ENCODE results near the gene CIB4. TPM values are rescaled to one million over a fixed set of nuclear protein-coding genes. Genes with fewer than 3 reads are reported as not detected.

CIB4 gene
- total RNA-seq, 1 experiment from 2014 or later, result not detected

DNA sequence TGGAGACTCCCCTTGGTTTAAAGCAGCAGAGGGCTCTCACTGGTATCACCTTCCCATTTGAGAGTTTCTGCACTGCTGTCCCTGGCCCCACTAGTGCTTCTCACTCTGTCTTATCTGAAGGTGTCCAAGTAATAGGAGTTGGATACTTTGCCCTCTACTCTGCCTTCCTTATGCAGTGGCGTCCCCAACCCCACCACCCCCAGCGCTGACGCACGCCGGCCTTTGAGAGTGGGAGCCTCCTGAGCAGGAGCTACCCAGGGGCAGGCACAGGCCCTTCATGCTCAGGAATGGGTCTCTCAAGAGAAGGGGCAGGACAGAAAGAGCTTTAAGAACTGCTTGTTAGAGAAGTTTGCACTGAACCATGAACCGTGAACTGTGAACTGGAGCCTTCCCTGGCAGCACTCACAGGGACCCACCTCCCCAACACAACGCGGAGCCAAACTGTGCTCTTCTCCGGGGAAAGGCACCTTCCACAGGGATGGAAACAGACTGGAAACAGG lies 3.3 kb downstream of the CIB4 start:
- CTCF ChIA-PET, result interaction anchor here (1.5 kb wide), 1 partner anchor 208 kb away, joined by 4 read pairs; no protein-coding TSS in a partner anchor
- Mint-ChIP-seq H3K36me3 (no peaks in the 10 kb centered on the region), H3K9me3 (no peaks in the 10 kb centered on the region), H3K4me3 (no peak overlapping the region), H3K27me3 (ENCODE audit: low read depth) (no peaks in the 10 kb centered on the region), H3K27ac (no peak overlapping the region), H3K4me1 (peaks cover 16% of the 10 kb centered on the region)
- no peak for DNase-seq (ENCODE audit: low spot score)
- no peak for ATAC-seq
- POLR2A ChIA-PET, result no interaction called here
- TF ChIP-seq ATF3 (CRISPR knock-in tag; conservative IDR thresholded peaks at IDR 0.05) (no peak), ZNF423 (CRISPR knock-in tag; IDR thresholded peaks at IDR 0.05) (no peak), SOX15 (CRISPR knock-in tag; IDR thresholded peaks at IDR 0.05) (no peak), MXD4 (CRISPR knock-in tag; IDR thresholded peaks at IDR 0.05; ENCODE audit: borderline replicate concordance) (no peak), TEAD4 (CRISPR knock-in tag; IDR thresholded peaks at IDR 0.05) (no peak), CTCF (IDR thresholded peaks at IDR 0.05) (no peak), PREB (CRISPR knock-in tag; IDR thresholded peaks at IDR 0.05; ENCODE audit: borderline replicate concordance) (no peak), EMX1 (CRISPR knock-in tag; IDR thresholded peaks at IDR 0.05) (no peak), ZNF512 (CRISPR knock-in tag; IDR thresholded peaks at IDR 0.05; ENCODE audit: borderline replicate concordance) (no peak), ETV6 (CRISPR knock-in tag; IDR thresholded peaks at IDR 0.05) (no peak), ZSCAN18 (CRISPR knock-in tag; IDR thresholded peaks at IDR 0.05) (no peak), ZNF232 (CRISPR knock-in tag; IDR thresholded peaks at IDR 0.05) (no peak)
- TF ChIP-seq, protein P1, sequence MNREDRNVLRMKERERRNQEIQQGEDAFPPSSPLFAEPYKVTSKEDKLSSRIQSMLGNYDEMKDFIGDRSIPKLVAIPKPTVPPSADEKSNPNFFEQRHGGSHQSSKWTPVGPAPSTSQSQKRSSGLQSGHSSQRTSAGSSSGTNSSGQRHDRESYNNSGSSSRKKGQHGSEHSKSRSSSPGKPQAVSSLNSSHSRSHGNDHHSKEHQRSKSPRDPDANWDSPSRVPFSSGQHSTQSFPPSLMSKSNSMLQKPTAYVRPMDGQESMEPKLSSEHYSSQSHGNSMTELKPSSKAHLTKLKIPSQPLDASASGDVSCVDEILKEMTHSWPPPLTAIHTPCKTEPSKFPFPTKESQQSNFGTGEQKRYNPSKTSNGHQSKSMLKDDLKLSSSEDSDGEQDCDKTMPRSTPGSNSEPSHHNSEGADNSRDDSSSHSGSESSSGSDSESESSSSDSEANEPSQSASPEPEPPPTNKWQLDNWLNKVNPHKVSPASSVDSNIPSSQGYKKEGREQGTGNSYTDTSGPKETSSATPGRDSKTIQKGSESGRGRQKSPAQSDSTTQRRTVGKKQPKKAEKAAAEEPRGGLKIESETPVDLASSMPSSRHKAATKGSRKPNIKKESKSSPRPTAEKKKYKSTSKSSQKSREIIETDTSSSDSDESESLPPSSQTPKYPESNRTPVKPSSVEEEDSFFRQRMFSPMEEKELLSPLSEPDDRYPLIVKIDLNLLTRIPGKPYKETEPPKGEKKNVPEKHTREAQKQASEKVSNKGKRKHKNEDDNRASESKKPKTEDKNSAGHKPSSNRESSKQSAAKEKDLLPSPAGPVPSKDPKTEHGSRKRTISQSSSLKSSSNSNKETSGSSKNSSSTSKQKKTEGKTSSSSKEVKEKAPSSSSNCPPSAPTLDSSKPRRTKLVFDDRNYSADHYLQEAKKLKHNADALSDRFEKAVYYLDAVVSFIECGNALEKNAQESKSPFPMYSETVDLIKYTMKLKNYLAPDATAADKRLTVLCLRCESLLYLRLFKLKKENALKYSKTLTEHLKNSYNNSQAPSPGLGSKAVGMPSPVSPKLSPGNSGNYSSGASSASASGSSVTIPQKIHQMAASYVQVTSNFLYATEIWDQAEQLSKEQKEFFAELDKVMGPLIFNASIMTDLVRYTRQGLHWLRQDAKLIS (CRISPR knock-in tag; IDR thresholded peaks at IDR 0.05; ENCODE audit: borderline replicate concordance), result no peak
- TF ChIP-seq, protein P2, sequence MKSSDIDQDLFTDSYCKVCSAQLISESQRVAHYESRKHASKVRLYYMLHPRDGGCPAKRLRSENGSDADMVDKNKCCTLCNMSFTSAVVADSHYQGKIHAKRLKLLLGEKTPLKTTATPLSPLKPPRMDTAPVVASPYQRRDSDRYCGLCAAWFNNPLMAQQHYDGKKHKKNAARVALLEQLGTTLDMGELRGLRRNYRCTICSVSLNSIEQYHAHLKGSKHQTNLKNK (CRISPR knock-in tag; IDR thresholded peaks at IDR 0.05), result no peak
- TF ChIP-seq, protein P3, sequence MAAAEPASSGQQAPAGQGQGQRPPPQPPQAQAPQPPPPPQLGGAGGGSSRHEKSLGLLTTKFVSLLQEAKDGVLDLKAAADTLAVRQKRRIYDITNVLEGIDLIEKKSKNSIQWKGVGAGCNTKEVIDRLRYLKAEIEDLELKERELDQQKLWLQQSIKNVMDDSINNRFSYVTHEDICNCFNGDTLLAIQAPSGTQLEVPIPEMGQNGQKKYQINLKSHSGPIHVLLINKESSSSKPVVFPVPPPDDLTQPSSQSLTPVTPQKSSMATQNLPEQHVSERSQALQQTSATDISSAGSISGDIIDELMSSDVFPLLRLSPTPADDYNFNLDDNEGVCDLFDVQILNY (CRISPR knock-in tag; IDR thresholded peaks at IDR 0.05), result no peak
- TF ChIP-seq, protein P4, sequence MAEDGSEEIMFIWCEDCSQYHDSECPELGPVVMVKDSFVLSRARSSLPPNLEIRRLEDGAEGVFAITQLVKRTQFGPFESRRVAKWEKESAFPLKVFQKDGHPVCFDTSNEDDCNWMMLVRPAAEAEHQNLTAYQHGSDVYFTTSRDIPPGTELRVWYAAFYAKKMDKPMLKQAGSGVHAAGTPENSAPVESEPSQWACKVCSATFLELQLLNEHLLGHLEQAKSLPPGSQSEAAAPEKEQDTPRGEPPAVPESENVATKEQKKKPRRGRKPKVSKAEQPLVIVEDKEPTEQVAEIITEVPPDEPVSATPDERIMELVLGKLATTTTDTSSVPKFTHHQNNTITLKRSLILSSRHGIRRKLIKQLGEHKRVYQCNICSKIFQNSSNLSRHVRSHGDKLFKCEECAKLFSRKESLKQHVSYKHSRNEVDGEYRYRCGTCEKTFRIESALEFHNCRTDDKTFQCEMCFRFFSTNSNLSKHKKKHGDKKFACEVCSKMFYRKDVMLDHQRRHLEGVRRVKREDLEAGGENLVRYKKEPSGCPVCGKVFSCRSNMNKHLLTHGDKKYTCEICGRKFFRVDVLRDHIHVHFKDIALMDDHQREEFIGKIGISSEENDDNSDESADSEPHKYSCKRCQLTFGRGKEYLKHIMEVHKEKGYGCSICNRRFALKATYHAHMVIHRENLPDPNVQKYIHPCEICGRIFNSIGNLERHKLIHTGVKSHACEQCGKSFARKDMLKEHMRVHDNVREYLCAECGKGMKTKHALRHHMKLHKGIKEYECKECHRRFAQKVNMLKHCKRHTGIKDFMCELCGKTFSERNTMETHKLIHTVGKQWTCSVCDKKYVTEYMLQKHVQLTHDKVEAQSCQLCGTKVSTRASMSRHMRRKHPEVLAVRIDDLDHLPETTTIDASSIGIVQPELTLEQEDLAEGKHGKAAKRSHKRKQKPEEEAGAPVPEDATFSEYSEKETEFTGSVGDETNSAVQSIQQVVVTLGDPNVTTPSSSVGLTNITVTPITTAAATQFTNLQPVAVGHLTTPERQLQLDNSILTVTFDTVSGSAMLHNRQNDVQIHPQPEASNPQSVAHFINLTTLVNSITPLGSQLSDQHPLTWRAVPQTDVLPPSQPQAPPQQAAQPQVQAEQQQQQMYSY (CRISPR knock-in tag; IDR thresholded peaks at IDR 0.05), result no peak
- TF ChIP-seq, protein P5, sequence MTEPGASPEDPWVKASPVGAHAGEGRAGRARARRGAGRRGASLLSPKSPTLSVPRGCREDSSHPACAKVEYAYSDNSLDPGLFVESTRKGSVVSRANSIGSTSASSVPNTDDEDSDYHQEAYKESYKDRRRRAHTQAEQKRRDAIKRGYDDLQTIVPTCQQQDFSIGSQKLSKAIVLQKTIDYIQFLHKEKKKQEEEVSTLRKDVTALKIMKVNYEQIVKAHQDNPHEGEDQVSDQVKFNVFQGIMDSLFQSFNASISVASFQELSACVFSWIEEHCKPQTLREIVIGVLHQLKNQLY (CRISPR knock-in tag; IDR thresholded peaks at IDR 0.05), result no peak
- TF ChIP-seq, protein P6, sequence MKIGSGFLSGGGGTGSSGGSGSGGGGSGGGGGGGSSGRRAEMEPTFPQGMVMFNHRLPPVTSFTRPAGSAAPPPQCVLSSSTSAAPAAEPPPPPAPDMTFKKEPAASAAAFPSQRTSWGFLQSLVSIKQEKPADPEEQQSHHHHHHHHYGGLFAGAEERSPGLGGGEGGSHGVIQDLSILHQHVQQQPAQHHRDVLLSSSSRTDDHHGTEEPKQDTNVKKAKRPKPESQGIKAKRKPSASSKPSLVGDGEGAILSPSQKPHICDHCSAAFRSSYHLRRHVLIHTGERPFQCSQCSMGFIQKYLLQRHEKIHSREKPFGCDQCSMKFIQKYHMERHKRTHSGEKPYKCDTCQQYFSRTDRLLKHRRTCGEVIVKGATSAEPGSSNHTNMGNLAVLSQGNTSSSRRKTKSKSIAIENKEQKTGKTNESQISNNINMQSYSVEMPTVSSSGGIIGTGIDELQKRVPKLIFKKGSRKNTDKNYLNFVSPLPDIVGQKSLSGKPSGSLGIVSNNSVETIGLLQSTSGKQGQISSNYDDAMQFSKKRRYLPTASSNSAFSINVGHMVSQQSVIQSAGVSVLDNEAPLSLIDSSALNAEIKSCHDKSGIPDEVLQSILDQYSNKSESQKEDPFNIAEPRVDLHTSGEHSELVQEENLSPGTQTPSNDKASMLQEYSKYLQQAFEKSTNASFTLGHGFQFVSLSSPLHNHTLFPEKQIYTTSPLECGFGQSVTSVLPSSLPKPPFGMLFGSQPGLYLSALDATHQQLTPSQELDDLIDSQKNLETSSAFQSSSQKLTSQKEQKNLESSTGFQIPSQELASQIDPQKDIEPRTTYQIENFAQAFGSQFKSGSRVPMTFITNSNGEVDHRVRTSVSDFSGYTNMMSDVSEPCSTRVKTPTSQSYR (CRISPR knock-in tag; IDR thresholded peaks at IDR 0.05), result no peak

All from WTC11 (cell line).